Activated naive CD4-positive, alpha-beta T cell treated with anti-CD3 and anti-CD28 coated beads, Interleukin-2, amount 50 U/mL, for 24 hours (primary cell): ENCODE results near the gene HCRTR1.

Experiments
- H3K27ac Mint-ChIP-seq: one replicate; pipeline ENCODE4 v1.8.0; 2021; ENCODE audit warnings: mild to moderate bottlenecking, mixed read lengths
- H3K27me3 Mint-ChIP-seq: one replicate; pipeline ENCODE4 v1.8.0; 2021; ENCODE audit warnings: mixed read lengths
- H3K36me3 Mint-ChIP-seq: one replicate; pipeline ENCODE4 v1.8.0; 2021; ENCODE audit warnings: mixed read lengths
- H3K4me1 Mint-ChIP-seq: one replicate; pipeline ENCODE4 v1.8.0; 2021; ENCODE audit warnings: mixed read lengths
- H3K4me3 Mint-ChIP-seq: one replicate; pipeline ENCODE4 v1.8.0; 2021; ENCODE audit warnings: mild to moderate bottlenecking, mixed read lengths
- H3K9me3 Mint-ChIP-seq: one replicate; pipeline ENCODE4 v1.8.0; 2021; ENCODE audit warnings: mixed read lengths

Gene HCRTR1

DNA sequence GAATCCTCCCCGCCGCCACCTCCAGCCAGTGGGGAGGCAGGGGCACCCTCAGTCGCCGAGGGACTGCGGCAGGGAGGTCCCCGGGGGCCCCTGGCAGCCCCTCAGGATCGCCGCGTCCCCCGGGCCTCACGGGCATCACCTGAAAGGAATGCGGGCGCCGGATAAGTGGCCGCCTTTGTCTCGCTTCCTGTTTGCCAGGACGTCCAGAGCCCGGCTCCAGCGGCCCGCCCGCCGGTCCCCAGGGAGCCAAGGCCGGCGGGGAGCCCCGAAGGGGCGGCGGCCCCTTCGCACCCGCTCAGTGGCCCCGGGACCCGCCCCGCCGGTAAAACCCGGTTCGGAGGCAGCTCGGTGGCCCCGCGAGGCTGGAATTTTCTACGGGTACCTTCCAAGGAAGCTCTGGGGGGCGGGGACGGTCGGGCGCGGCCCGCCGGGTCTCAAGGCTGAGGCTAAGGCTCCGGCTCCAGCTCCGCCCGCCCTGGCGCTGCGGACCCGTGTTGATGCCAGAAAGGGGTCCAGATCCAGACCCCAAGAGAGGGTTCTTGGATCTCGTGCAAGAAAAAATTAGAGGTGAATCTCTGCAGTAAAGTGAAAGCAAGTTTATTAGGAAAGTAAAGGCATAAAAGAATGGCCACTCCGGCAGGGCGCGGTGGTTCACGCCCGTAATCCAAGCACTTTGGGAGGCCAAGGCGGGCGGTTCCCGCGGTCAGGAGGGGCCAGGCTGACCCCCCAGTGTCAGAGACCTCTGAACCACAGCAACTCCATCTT lies 28.6 kb upstream of the HCRTR1 start:
- H3K27ac Mint-ChIP-seq: no peak overlapping the region
- H3K4me3 Mint-ChIP-seq: no peak overlapping the region
- peaks cover 22% of the 10 kb centered on the region for H3K27me3 Mint-ChIP-seq
- no peaks in the 10 kb centered on the region for H3K9me3 Mint-ChIP-seq
- no peaks in the 10 kb centered on the region for H3K36me3 Mint-ChIP-seq
- no peaks in the 10 kb centered on the region for H3K4me1 Mint-ChIP-seq

DNA sequence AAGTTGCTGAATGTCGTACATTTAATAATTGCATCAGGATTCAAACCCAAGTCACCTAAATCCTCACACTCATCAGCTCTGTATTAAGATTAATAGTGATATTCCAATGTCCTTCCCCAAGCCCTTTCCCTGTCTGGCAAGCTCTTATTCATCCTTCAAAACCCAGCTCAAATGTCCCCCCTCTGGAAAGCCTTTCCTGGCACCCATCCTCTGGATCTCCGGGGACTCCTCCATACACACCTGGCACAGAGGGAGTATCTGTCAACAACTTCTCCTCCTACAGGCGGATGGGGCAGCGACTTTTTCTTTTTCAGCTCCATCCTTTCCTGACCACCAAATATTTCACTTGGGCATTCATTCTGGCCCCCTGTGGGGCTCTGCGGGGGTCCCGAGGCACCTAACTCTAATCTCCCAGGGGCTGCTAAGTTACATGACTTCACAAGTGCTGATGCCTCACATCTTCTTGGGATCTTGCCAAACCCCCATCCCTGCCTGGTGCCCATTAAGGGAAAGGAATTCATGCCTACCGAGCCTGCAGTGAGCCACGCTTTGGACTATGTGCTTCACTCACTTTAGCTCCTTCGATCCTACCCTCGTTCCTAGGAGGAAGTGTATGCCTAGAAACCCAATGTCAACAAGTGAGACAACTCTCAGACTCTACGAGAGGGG lies 25.9 kb upstream of the HCRTR1 start:
- H3K27me3 Mint-ChIP-seq: peaks cover 22% of the 10 kb centered on the region
- H3K4me3 Mint-ChIP-seq: no peak overlapping the region
- H3K9me3 Mint-ChIP-seq: no peaks in the 10 kb centered on the region
- no peaks in the 10 kb centered on the region for H3K4me1 Mint-ChIP-seq
- peak overlapping the region; percentile 19 for H3K27ac Mint-ChIP-seq
- no peaks in the 10 kb centered on the region for H3K36me3 Mint-ChIP-seq

DNA sequence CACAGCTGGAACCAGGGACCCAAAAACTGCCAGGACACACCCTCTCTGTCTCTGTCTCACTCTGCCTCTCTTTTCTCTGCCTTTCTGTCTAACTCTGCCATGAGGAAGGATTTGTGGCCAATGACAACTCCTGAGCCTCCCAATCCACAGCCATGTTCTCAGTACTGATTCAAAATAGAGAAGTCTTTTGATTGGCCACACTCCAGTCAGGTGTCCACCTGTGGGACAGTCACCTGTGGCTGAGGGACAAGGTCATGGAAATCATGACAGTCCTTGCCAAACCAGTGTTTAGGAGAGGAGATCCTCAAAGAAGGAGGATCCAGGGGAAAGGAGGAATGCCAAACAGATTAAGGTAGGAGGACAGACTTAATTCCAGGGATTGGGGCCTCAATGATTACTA lies 25.4 kb upstream of the HCRTR1 start:
- H3K9me3 Mint-ChIP-seq: no peaks in the 10 kb centered on the region
- H3K27ac Mint-ChIP-seq: no peak overlapping the region
- no peaks in the 10 kb centered on the region for H3K4me1 Mint-ChIP-seq
- H3K4me3 Mint-ChIP-seq: no peak overlapping the region
- peaks cover 22% of the 10 kb centered on the region for H3K27me3 Mint-ChIP-seq
- no peaks in the 10 kb centered on the region for H3K36me3 Mint-ChIP-seq

- H3K36me3 Mint-ChIP-seq: no peaks in the 10 kb centered on the region
- no peaks in the 10 kb centered on the region for H3K4me1 Mint-ChIP-seq
- peaks cover 15% of the 10 kb centered on the region for H3K27me3 Mint-ChIP-seq
- no peaks in the 10 kb centered on the region for H3K9me3 Mint-ChIP-seq
- no peak overlapping the region for H3K27ac Mint-ChIP-seq
- H3K4me3 Mint-ChIP-seq: no peak overlapping the region
Observed at GRCh38 chr1:31593136-31593665, 24.3 kb upstream of the HCRTR1 start.

DNA sequence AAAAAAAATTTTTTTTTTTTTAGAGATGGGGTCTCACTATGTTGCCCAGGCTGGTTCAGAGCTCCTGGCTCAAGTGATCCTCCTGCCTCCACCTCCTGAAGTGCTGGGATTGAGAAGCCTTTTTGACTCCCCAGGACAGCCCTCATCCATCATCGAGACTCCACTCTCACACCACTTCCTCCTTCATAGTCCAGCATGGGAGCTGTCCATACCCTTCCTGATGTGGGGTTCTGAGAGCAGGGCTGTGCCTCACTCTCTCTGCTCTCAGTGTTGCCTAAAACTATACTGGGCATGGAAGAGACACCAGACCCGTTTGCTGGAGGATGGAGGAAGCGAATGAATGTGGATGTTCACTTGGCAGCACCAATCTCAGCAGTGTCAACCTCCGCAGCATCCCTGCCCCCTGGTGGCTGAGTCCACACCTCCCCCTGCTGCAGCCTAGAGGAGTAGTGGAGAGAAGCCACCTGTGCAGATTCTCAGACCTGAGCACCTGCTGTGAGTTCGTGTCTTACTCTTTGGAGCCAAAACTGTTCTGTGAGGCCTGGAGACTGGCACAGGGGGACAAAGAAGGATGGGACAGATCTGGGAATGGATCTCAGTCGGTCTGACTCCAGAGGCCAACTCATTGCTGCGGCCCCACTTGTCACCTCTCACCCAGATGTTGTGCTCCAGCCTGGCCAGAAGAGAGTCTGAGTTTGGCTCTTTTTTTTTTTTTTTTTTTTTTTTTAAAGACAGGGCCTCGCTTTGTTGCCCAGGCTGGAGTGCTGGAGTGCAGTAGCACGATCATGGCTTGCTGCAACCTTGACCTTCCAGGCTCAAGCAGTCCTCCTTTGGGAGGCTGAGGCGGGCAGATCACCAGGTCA lies 23.5 kb upstream of the HCRTR1 start:
- Mint-ChIP-seq H3K27ac (no peak overlapping the region), H3K36me3 (no peaks in the 10 kb centered on the region), H3K27me3 (peaks cover 14% of the 10 kb centered on the region), H3K4me1 (no peaks in the 10 kb centered on the region), H3K9me3 (no peaks in the 10 kb centered on the region), H3K4me3 (no peak overlapping the region)

- H3K4me3 Mint-ChIP-seq: no peak overlapping the region
- no peak overlapping the region for H3K27ac Mint-ChIP-seq
- no peaks in the 10 kb centered on the region for H3K36me3 Mint-ChIP-seq
- peaks cover 10% of the 10 kb centered on the region for H3K27me3 Mint-ChIP-seq
- no peaks in the 10 kb centered on the region for H3K4me1 Mint-ChIP-seq
- no peaks in the 10 kb centered on the region for H3K9me3 Mint-ChIP-seq
Observed at GRCh38 chr1:31595836-31596736, 21.4 kb upstream of the HCRTR1 start.

GRCh38 chr1:31596737-31597097 lies 20.8 kb upstream of the HCRTR1 start:
- no peaks in the 10 kb centered on the region for H3K36me3 Mint-ChIP-seq
- no peaks in the 10 kb centered on the region for H3K9me3 Mint-ChIP-seq
- no peak overlapping the region for H3K27ac Mint-ChIP-seq
- H3K27me3 Mint-ChIP-seq: peaks cover 4% of the 10 kb centered on the region
- H3K4me1 Mint-ChIP-seq: no peaks in the 10 kb centered on the region
- H3K4me3 Mint-ChIP-seq: no peak overlapping the region

DNA sequence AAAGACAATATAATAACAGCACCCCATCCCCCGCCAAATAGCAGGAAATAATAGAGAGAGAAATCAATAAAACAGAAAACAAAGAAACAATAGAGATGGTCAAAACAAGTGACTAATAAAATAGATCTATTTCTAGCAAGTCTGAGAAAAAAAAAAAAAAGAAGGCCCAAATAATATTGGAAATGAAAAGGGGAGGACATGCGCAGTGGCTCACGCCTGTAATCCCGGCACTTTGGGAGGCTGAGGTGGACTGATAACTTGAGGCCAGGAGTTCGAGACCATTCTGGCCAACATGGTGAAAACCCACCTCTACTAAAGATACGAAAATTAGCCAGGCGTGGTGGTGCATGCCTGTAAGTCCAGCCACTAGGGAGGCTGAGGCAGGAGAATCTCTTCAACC lies 18.5 kb upstream of the HCRTR1 start:
- Mint-ChIP-seq H3K4me1 (no peaks in the 10 kb centered on the region), H3K9me3 (no peaks in the 10 kb centered on the region), H3K4me3 (no peak overlapping the region), H3K27me3 (no peaks in the 10 kb centered on the region), H3K36me3 (no peaks in the 10 kb centered on the region), H3K27ac (no peak overlapping the region)

- H3K36me3 Mint-ChIP-seq: no peaks in the 10 kb centered on the region
- H3K27ac Mint-ChIP-seq: no peak overlapping the region
- H3K4me3 Mint-ChIP-seq: no peak overlapping the region
- H3K4me1 Mint-ChIP-seq: no peaks in the 10 kb centered on the region
- no peaks in the 10 kb centered on the region for H3K27me3 Mint-ChIP-seq
- no peaks in the 10 kb centered on the region for H3K9me3 Mint-ChIP-seq
Observed at GRCh38 chr1:31600641-31601040, 16.8 kb upstream of the HCRTR1 start.

DNA sequence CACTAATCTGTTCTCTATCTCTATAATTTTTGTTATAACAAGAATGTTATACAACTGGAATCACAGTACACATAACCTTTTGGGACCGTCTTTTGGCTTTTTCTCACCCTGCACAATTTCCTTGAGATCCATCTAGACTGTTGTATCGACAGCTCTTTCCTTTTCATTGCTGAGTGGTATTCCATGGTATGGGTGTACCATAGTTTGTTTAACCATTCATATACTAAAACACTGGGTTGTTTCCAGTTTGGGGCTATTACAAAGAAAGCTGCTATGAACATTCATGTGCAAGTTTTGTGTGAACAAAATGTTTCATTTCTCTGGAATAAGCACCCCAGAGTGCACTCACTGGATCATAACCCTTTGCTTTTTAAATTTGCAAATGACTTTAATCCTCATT lies 15.4 kb upstream of the HCRTR1 start:
- Mint-ChIP-seq H3K36me3 (no peaks in the 10 kb centered on the region), H3K27me3 (peaks cover 1% of the 10 kb centered on the region), H3K4me3 (no peak overlapping the region), H3K27ac (no peak overlapping the region), H3K4me1 (peaks cover 4% of the 10 kb centered on the region), H3K9me3 (no peaks in the 10 kb centered on the region)

DNA sequence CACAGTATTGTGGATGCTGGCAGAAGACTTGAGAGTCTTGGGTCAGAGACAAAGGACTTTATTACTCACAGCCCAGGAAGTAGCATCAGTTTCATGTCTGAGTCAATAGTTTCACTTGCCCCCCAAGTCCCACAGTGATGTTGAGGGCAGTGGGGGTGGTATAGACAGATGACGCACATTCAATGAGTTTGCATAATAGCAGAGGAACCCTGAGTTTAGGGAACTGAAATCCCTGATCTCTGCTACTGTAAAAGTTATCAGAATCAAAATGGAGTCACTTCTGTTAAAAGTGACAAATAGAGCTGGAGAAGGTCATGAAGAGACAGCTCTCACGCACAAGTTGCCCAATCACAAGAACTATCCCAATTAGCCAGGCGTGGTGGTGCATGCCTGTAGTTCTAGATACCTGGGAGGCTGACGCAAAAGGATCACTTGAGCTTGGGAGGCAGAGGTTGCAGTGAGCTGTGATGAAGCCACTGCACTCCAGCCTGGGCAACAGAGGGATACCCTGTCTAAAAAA lies 11.5 kb upstream of the HCRTR1 start:
- Mint-ChIP-seq H3K27me3 (peaks cover 1% of the 10 kb centered on the region), H3K4me3 (no peak overlapping the region), H3K4me1 (peaks cover 4% of the 10 kb centered on the region), H3K9me3 (no peaks in the 10 kb centered on the region), H3K27ac (no peak overlapping the region), H3K36me3 (no peaks in the 10 kb centered on the region)

GRCh38 chr1:31607360-31607759 lies 10.1 kb upstream of the HCRTR1 start:
- H3K4me1 Mint-ChIP-seq: peaks cover 4% of the 10 kb centered on the region
- H3K27me3 Mint-ChIP-seq: peaks cover 1% of the 10 kb centered on the region
- H3K27ac Mint-ChIP-seq: no peak overlapping the region
- H3K9me3 Mint-ChIP-seq: no peaks in the 10 kb centered on the region
- H3K4me3 Mint-ChIP-seq: no peak overlapping the region
- no peaks in the 10 kb centered on the region for H3K36me3 Mint-ChIP-seq

DNA sequence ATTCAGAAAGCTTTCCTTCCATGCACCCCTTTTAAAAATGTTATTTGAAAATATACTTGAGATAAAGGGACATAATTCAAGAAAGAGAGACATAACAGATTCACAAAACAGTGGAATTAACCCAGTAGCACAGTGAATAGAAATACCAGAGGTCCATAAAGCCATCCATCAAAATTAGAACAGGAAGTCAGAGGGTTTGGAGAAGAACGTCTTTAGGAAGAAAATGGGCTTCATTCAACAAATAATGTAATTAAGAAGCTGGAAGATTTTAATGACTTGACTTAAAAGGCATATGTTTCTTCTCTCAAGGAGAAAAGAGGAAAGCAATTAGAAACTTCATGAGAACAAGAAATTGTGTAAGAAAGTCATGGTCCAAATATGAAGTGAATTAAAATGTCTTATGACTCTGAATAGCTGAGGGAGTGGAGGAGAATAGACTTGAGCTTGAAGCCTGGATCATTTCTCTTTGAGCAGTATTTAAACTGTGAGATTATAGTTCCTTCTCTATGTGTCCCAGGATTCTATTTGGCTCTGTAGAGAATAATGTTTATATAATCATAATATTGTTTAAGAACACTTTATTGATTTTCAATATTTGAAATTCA lies 7.9 kb upstream of the HCRTR1 start:
- Mint-ChIP-seq H3K27ac (peak overlapping the region; percentile 9), H3K36me3 (no peaks in the 10 kb centered on the region), H3K9me3 (no peaks in the 10 kb centered on the region), H3K4me3 (no peak overlapping the region), H3K4me1 (peaks cover 4% of the 10 kb centered on the region), H3K27me3 (peaks cover 1% of the 10 kb centered on the region)

- Mint-ChIP-seq H3K36me3 (no peaks in the 10 kb centered on the region), H3K4me3 (no peak overlapping the region), H3K4me1 (peaks cover 9% of the 10 kb centered on the region), H3K9me3 (no peaks in the 10 kb centered on the region), H3K27me3 (peaks cover 20% of the 10 kb centered on the region), H3K27ac (no peak overlapping the region)
Observed at GRCh38 chr1:31614414-31615005, 3.0 kb upstream of the HCRTR1 start.
